HepG2 (cell line): ENCODE measurements around the gene THUMPD1. TPM values are rescaled to one million over a fixed set of nuclear protein-coding genes. Genes with fewer than 3 reads are reported as not detected.
"Not testable (repeated sequence)": the region's sequence is repeated elsewhere in the genome, so short reads cannot be mapped to it uniquely, and the experiment has no call there.

ENCODE experiments used
- ATAC-seq: fragments of 200-7000 bp; cut with Tn5 transposase; 3 replicates; pipeline ENCODE4 v1.9.1; 2020; ENCODE audit warnings: mild to moderate bottlenecking, moderate library complexity
- BruUV-seq: library from RNA; stranded (reverse); fragments of 400-500 nt; replicated peaks from 2 replicates; lab custom pipeline; 2021; lab: Mats Ljungman, UMichigan
- CTCF ChIA-PET: fragments of 300-600 bp; formaldehyde crosslinking; extraction: SDS; loops from one replicate; lab custom pipeline; 2021; ENCODE audit warnings: low total read pairs, inconsistent platforms, low intra/inter-chr PET ratio; lab: Yijun Ruan, JAX
- POLR2A ChIA-PET: fragments of 350-600 bp; sonication (Branson Sonifier 250); formaldehyde crosslinking; loops from one replicate; lab custom pipeline; 2020; ENCODE audit warnings: antibody characterized with exemption, inconsistent platforms; lab: Yijun Ruan, JAX
- DNase-seq: peaks from one replicate; pipeline ENCODE4 v3.0.0-alpha.2; 2015; ENCODE audit warnings: low spot score
- FAIRE-seq: peaks from 3 replicates; lab custom pipeline; 2011; peaks lifted over from hg19 to GRCh38; lab: Jason Lieb, UNC
- H2AFZ ChIP-seq: one replicate; pipeline ENCODE4 v1.6.1; 2011; ENCODE audit warnings: low read length, inconsistent platforms
- H3K27ac ChIP-seq: fragments of 300-600 bp; 3 replicates; pipeline ENCODE4 v1.8.0; 2011; ENCODE audit warnings: mixed run types, mild to moderate bottlenecking, mixed read lengths, low read length, inconsistent platforms; ENCODE audit not compliant: insufficient read depth; ENCODE audit errors: extremely low read length
- H3K27me3 ChIP-seq, 2 experiments: fragments of 200-600 bp in 1 of 2; 2 replicates in 1 of 2; 3 replicates in 1 of 2; pipeline versions ENCODE4 v1.6.0 to v1.8.0; 2011; ENCODE audit warnings: low read length in 2 of 2, mild to moderate bottlenecking in 2 of 2, moderate library complexity in 2 of 2, inconsistent platforms in 1 of 2; ENCODE audit not compliant: insufficient read depth in 2 of 2, control insufficient read depth in 1 of 2
- H3K36me3 ChIP-seq, 2 experiments: fragments of 200-600 bp in 1 of 2; replicated peaks in 1 of 2; 2 replicates in 1 of 2; 3 replicates in 1 of 2; pipeline versions ENCODE4 v1.5.1 to v1.8.0; 2011; ENCODE audit warnings: low read length in 2 of 2, inconsistent platforms in 1 of 2; ENCODE audit not compliant: insufficient read depth in 2 of 2, control insufficient read depth in 1 of 2
- H3K4me1 ChIP-seq: 2 replicates; pipeline ENCODE4 v1.5.1; 2012; ENCODE audit warnings: low read length, inconsistent platforms; ENCODE audit not compliant: insufficient read depth
- H3K4me2 ChIP-seq: 2 replicates; pipeline ENCODE4 v1.6.0; 2011; ENCODE audit warnings: low read depth, low read length, inconsistent platforms
- H3K4me3 ChIP-seq, 3 experiments: fragments of 200-600 bp in 1 of 3; sonication (generic), shearing (Covaris generic) in 1 of 3; replicated peaks in 1 of 3; 2 replicates each; pipeline ENCODE4 v1.5.1; 2011 to 2016; ENCODE audit warnings: low read length in 3 of 3, inconsistent platforms in 2 of 3, low read depth in 2 of 3, mild to moderate bottlenecking in 2 of 3, control low read depth in 1 of 3, mixed read lengths in 1 of 3; ENCODE audit not compliant: insufficient read depth in 1 of 3
- H3K79me2 ChIP-seq: one replicate; pipeline ENCODE4 v1.6.1; 2011; ENCODE audit warnings: low read length, inconsistent platforms; ENCODE audit not compliant: insufficient read depth
- H3K9ac ChIP-seq: 2 replicates; pipeline ENCODE4 v1.6.0; 2011; ENCODE audit warnings: mild to moderate bottlenecking, low read depth, low read length, inconsistent platforms; ENCODE audit not compliant: insufficient read depth
- H3K9me3 ChIP-seq: 2 replicates; pipeline ENCODE4 v1.5.1; 2012; ENCODE audit warnings: mild to moderate bottlenecking, low read length
- H4K20me1 ChIP-seq: 2 replicates; pipeline ENCODE4 v1.6.0; 2011; ENCODE audit warnings: inconsistent platforms, mild to moderate bottlenecking, low read length, moderate library complexity; ENCODE audit not compliant: insufficient read depth
- ARID3A ChIP-seq: IDR thresholded peaks from 2 replicates; pipeline ENCODE4 v1.6.1; 2012; ENCODE audit warnings: low read depth, low read length, improper control_type of control experiment
- BCL6 ChIP-seq: IDR thresholded peaks from 2 replicates; pipeline ENCODE4 v1.6.1; 2016; ENCODE audit warnings: missing genetic modification reagents, missing compliant biosample characterization
- FOXA1 ChIP-seq, 2 experiments: fragments of 450-650 bp in 1 of 2; sonication (generic) in 1 of 2; formaldehyde crosslinking in 1 of 2; IDR thresholded peaks; 2 replicates each; pipeline versions ENCODE4 v1.4.0 to v1.6.1; 2016 to 2020; ENCODE audit warnings: missing genetic modification reagents in 1 of 2
- HMG20B ChIP-seq: conservative IDR thresholded peaks from 2 replicates; pipeline ENCODE4 v1.6.1; 2016; ENCODE audit warnings: missing genetic modification reagents, missing compliant biosample characterization
- KMT2A ChIP-seq: sonication (generic); formaldehyde crosslinking; IDR thresholded peaks from 2 replicates; pipeline ENCODE4 v1.4.0; 2020; ENCODE audit warnings: missing genetic modification reagents
- NPAS2 ChIP-seq: sonication (generic); formaldehyde crosslinking; IDR thresholded peaks from 2 replicates; pipeline ENCODE4 v1.8.0; 2022; ENCODE audit warnings: mild to moderate bottlenecking, missing genetic modification reagents, borderline replicate concordance
- PLRG1 ChIP-seq: fragments of 450-650 bp; conservative IDR thresholded peaks from 2 replicates; pipeline ENCODE4 v1.6.1; 2016
- ZNF30 ChIP-seq: sonication (generic); formaldehyde crosslinking; IDR thresholded peaks from 2 replicates; pipeline ENCODE4 v1.5.0; 2020; ENCODE audit warnings: mild to moderate bottlenecking, missing genetic modification reagents
- ZNF879 ChIP-seq: sonication (generic); formaldehyde crosslinking; IDR thresholded peaks from 2 replicates; pipeline ENCODE4 v1.8.1; 2023; ENCODE audit warnings: missing genetic modification reagents
- WGBS: methylation state at CpG from one replicate; pipeline ENCODE4 v1.1.6; 2017; ENCODE audit warnings: low lambda C conversion rate; 5-methylcytosine and 5-hydroxymethylcytosine counted together
- in situ Hi-C: cut with HindIII; loops from 2 replicates; pipeline ENCODE4 v1.10.0; 2017; ENCODE audit warnings: low pct_unique_long_range_greater_than_20kb; ENCODE audit not compliant: extremely low pct_ligation_motif_present
- intact Hi-C: fragments of 100-400 bp; cut with micrococcal nuclease; formaldehyde crosslinking; loops from one replicate; pipeline ENCODE4 v1.10.0; 2022; ENCODE audit not compliant: unreplicated experiment
- polyA plus RNA-seq, 8 experiments: library from polyadenylated mRNA; depleted of rRNA in 3 of 8; stranded (reverse) in 7 of 8; unstranded in 1 of 8; fragments of >200 nt; fragmentation: Illumina TruSeq in 4 of 8; extraction: Trizol in 4 of 8; gene quantifications; 2 replicates each; pipeline versions ENCODE4 v1.2.1 to v1.2.3, GENCODE V29; 2011 to 2016; ENCODE audit warnings: low read depth in 4 of 8, missing spikeins in 1 of 8, mixed read lengths in 1 of 8; ENCODE audit not compliant: insufficient read depth in 1 of 8
- total RNA-seq, 5 experiments: library from RNA; depleted of rRNA; stranded (reverse); fragments of >200 nt; fragmentation: Illumina TruSeq; extraction: Trizol; gene quantifications; 2 replicates each; pipeline ENCODE4 v1.2.3, GENCODE V29; 2016; ENCODE audit warnings: low read depth in 1 of 5
- TF ChIP-seq, protein P1 (sequence below): IDR thresholded peaks from 2 replicates; pipeline ENCODE4 v1.4.0; 2020; ENCODE audit warnings: mild to moderate bottlenecking, missing genetic modification reagents

Gene THUMPD1
- total and polyA plus RNA-seq, 2 of the 13 experiments (the other 11 are each of a cell fraction or from before 2014, with no cell fraction given): 22.7 to 69.1 TPM

DNA sequence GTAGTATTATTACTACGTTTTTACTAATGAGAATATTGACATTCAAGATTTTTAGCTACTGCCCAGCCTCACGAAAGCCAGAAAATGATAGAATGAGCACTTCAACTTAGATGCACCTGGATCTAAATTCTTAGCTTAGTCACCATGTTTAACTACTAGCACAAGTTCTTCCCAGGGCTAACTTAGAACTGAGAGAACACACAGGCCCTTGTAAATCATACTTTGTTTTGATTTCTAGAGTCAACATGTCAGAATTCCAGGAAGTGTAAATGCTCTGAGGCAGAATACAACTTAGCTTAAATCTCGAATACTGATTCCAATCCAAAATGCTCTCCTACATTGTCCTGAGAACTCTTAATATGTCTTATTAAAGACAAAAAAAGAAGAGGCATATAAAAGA lies 37.3 kb downstream of the THUMPD1 start:
- ChIA-PET POLR2A (interaction anchor here (0.7 to 1.0 kb wide), 2 partner anchors 31 to 36 kb away, joined by 3 read pairs; no protein-coding TSS in a partner anchor), CTCF (no interaction called here)
- no peaks in the 10 kb centered on the region for H4K20me1 ChIP-seq
- H3K79me2 ChIP-seq: no peaks in the 10 kb centered on the region
- TF ChIP-seq ZNF30: no peak
- TF ChIP-seq BCL6: 0 out of 2 replicates have a peak, but pooled peaks have one; percentile 11
- TF ChIP-seq KMT2A (CRISPR knock-in tag): no peak
- TF ChIP-seq ARID3A: no peak
- peak; percentile 46; the same call in 1 of the 2 replicates for TF ChIP-seq HMG20B (CRISPR knock-in tag)
- TF ChIP-seq ZNF879 (CRISPR knock-in tag): no peak
- TF ChIP-seq FOXA1 (IDR thresholded peaks at IDR 0.05): no peak
- TF ChIP-seq FOXA1 (CRISPR knock-in tag; IDR thresholded peaks at IDR 0.05): 0 out of 2 replicates have a peak, but pooled peaks have one; percentile 20
- TF ChIP-seq NPAS2 (CRISPR knock-in tag): no peak
- TF ChIP-seq, protein P1, sequence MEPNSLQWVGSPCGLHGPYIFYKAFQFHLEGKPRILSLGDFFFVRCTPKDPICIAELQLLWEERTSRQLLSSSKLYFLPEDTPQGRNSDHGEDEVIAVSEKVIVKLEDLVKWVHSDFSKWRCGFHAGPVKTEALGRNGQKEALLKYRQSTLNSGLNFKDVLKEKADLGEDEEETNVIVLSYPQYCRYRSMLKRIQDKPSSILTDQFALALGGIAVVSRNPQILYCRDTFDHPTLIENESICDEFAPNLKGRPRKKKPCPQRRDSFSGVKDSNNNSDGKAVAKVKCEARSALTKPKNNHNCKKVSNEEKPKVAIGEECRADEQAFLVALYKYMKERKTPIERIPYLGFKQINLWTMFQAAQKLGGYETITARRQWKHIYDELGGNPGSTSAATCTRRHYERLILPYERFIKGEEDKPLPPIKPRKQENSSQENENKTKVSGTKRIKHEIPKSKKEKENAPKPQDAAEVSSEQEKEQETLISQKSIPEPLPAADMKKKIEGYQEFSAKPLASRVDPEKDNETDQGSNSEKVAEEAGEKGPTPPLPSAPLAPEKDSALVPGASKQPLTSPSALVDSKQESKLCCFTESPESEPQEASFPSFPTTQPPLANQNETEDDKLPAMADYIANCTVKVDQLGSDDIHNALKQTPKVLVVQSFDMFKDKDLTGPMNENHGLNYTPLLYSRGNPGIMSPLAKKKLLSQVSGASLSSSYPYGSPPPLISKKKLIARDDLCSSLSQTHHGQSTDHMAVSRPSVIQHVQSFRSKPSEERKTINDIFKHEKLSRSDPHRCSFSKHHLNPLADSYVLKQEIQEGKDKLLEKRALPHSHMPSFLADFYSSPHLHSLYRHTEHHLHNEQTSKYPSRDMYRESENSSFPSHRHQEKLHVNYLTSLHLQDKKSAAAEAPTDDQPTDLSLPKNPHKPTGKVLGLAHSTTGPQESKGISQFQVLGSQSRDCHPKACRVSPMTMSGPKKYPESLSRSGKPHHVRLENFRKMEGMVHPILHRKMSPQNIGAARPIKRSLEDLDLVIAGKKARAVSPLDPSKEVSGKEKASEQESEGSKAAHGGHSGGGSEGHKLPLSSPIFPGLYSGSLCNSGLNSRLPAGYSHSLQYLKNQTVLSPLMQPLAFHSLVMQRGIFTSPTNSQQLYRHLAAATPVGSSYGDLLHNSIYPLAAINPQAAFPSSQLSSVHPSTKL: peak; percentile 33; the same call in 1 of the 2 replicates
- TF ChIP-seq PLRG1: no peak
- H3K27ac ChIP-seq: no peak overlapping the region
- peak; percentile 43 for DNase-seq
- H3K9ac ChIP-seq: no peak overlapping the region
- WGBS: 76% methylated on average over 3 of the region's 3 CpGs
- H3K4me2 ChIP-seq: no peak overlapping the region
- no peak overlapping the region for H3K4me3 ChIP-seq
- in situ Hi-C loops: no loop called here
- H2AFZ ChIP-seq: no peak overlapping the region
- no TSS peak for BruUV-seq
- no peaks in the 10 kb centered on the region for H3K9me3 ChIP-seq
- intact Hi-C loops: no loop called here
- peaks cover 5 to 6% of the 10 kb centered on the region in 2 experiments; a peak in 4 of 5 replicates for H3K36me3 ChIP-seq
- FAIRE-seq: no peak
- peaks cover 7% of the 10 kb centered on the region for H3K4me1 ChIP-seq
- no peak; the same call in 2 of the 3 replicates for ATAC-seq
- no peaks in the 10 kb centered on the region for H3K27me3 ChIP-seq

DNA sequence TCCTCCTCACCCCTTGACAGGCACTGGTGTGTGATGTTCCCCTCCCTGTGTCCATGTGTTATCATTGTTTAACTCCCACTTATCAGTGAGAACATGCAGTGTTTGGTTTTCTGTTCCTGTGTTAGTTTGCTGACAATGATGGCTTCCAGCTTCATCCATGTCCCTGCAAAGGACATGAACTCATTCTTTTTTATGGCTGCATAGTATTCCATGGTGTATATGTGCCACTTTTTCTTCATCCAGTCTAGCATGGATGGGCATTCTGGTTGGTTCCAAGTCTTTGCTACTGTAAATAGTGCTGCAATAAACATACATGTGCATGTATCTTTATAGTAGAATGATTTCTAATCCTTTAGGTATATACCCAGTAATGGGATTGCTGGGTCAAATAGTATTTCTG lies 39.9 kb downstream of the THUMPD1 start:
- H3K79me2 ChIP-seq, H3K9ac ChIP-seq, in situ Hi-C loops, ATAC-seq, FAIRE-seq, H3K36me3 ChIP-seq, H3K27ac ChIP-seq, POLR2A ChIA-PET, DNase-seq, H3K4me3 ChIP-seq, H2AFZ ChIP-seq, H3K27me3 ChIP-seq, intact Hi-C loops, H3K9me3 ChIP-seq, CTCF ChIA-PET, H4K20me1 ChIP-seq, H3K4me2 ChIP-seq, BruUV-seq: not testable (repeated sequence)
- peaks cover 25% of the 10 kb centered on the region for H3K4me1 ChIP-seq
